Calu3 (cell line): ENCODE measurements around the gene TPK1. TPM values are rescaled to one million over a fixed set of nuclear protein-coding genes. Genes with fewer than 3 reads are reported as not detected.

Experiments used
- BruUV-seq: library from RNA; stranded (reverse); fragments of 400-500 nt; replicated peaks from 2 replicates; lab custom pipeline; 2021; lab: Mats Ljungman, UMichigan
- CTCF ChIA-PET: fragments of 300-600 bp; sonication (Branson Sonifier 250); formaldehyde crosslinking; loops from one replicate; lab custom pipeline; 2022; ENCODE audit warnings: antibody characterized with exemption; lab: Charles Lee
- DNase-seq: peaks from one replicate; pipeline ENCODE4 v3.0.0; 2022
- H3K27ac Mint-ChIP-seq: one replicate; pipeline ENCODE4 v1.8.0; 2022; ENCODE audit warnings: mixed read lengths; ENCODE audit not compliant: unreplicated experiment
- H3K27me3 Mint-ChIP-seq: one replicate; pipeline ENCODE4 v1.8.0; 2022; ENCODE audit warnings: mixed read lengths; ENCODE audit not compliant: unreplicated experiment
- H3K36me3 Mint-ChIP-seq: one replicate; pipeline ENCODE4 v1.8.0; 2022; ENCODE audit warnings: mild to moderate bottlenecking, moderate library complexity, mixed read lengths; ENCODE audit not compliant: insufficient read depth, unreplicated experiment
- H3K4me1 Mint-ChIP-seq: one replicate; pipeline ENCODE4 v1.8.0; 2022; ENCODE audit warnings: mild to moderate bottlenecking, low read depth, mixed read lengths; ENCODE audit not compliant: unreplicated experiment
- H3K4me3 Mint-ChIP-seq: one replicate; pipeline ENCODE4 v1.8.0; 2022; ENCODE audit warnings: mild to moderate bottlenecking, low read depth, moderate library complexity, mixed read lengths; ENCODE audit not compliant: unreplicated experiment
- H3K9me3 Mint-ChIP-seq: one replicate; pipeline ENCODE4 v1.8.0; 2022; ENCODE audit warnings: low read depth, mixed read lengths; ENCODE audit not compliant: unreplicated experiment
- intact Hi-C: fragments of 100-400 bp; cut with micrococcal nuclease; formaldehyde crosslinking; loops from one replicate; pipeline ENCODE4 v1.10.0; 2022; ENCODE audit not compliant: unreplicated experiment
- total RNA-seq: library from RNA; stranded (reverse); gene quantifications from 2 replicates; pipeline ENCODE4 v1.2.3, GENCODE V29; 2022
- TF ChIP-seq, protein P1 (sequence below): fragments of 200-600 bp; IDR thresholded peaks from one replicate; pipeline ENCODE4 v1.8.0; 2022; ENCODE audit warnings: antibody characterized with exemption; ENCODE audit not compliant: unreplicated experiment

Gene TPK1
- total RNA-seq, 1 experiment from 2014 or later, result 13.2 TPM

DNA sequence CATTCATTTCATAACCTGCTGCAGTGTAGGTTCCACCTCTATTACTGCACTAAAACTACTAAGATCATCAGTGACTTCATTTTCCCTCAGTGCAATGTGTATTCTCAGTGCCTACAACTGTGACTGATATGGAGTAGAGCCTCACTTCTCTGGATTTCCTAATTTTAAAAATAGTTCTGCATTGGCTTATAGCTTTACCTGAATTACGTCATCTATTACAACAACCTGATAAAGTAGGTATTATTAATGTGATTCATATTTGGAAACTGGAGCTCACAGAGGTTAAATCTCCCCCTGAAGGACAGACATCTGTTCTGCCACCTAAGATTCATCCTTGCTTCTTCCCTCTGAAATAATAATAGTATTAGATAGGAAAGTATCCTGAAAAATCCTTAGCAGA is 361.5 kb downstream of the TPK1 start:
- intact Hi-C loops, result no loop called here
- peaks cover 10% of the 10 kb centered on the region for H3K4me1 Mint-ChIP-seq
- no peak for DNase-seq
- TF ChIP-seq, protein P1, sequence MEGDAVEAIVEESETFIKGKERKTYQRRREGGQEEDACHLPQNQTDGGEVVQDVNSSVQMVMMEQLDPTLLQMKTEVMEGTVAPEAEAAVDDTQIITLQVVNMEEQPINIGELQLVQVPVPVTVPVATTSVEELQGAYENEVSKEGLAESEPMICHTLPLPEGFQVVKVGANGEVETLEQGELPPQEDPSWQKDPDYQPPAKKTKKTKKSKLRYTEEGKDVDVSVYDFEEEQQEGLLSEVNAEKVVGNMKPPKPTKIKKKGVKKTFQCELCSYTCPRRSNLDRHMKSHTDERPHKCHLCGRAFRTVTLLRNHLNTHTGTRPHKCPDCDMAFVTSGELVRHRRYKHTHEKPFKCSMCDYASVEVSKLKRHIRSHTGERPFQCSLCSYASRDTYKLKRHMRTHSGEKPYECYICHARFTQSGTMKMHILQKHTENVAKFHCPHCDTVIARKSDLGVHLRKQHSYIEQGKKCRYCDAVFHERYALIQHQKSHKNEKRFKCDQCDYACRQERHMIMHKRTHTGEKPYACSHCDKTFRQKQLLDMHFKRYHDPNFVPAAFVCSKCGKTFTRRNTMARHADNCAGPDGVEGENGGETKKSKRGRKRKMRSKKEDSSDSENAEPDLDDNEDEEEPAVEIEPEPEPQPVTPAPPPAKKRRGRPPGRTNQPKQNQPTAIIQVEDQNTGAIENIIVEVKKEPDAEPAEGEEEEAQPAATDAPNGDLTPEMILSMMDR, result no peak
- H3K27ac Mint-ChIP-seq, result no peak overlapping the region
- no TSS peak for BruUV-seq
- H3K36me3 Mint-ChIP-seq, result no peaks in the 10 kb centered on the region
- no peaks in the 10 kb centered on the region for H3K27me3 Mint-ChIP-seq
- H3K9me3 Mint-ChIP-seq, result no peaks in the 10 kb centered on the region
- no peak overlapping the region for H3K4me3 Mint-ChIP-seq
- CTCF ChIA-PET, result no interaction called here

DNA sequence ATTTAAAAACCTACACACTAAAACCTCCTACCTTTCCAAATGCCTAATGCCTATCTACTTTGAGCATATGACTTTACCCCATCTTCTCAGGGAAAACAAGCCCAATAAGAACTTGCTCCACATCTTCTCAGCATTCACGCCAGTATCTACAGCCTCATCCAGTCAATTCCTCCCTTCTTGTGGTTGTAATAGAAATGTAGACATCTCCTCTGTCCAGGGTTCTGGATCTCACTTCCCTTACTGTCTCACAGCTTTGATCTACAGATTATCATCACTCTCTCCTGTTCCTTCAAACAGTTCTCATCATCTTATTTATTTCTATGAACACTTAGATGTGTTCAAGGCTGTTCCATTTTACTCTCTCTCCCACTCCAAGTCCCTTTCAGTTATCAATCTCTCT is 361.9 kb downstream of the TPK1 start:
- Mint-ChIP-seq H3K4me1 (peaks cover 10% of the 10 kb centered on the region), H3K27ac (no peak overlapping the region), H3K27me3 (no peaks in the 10 kb centered on the region), H3K4me3 (no peak overlapping the region), H3K9me3 (no peaks in the 10 kb centered on the region), H3K36me3 (no peaks in the 10 kb centered on the region)
- DNase-seq, result no peak
- no TSS peak for BruUV-seq
- TF ChIP-seq, protein P1, result no peak
- intact Hi-C loops, result no loop called here
- CTCF ChIA-PET, result no interaction called here

DNA sequence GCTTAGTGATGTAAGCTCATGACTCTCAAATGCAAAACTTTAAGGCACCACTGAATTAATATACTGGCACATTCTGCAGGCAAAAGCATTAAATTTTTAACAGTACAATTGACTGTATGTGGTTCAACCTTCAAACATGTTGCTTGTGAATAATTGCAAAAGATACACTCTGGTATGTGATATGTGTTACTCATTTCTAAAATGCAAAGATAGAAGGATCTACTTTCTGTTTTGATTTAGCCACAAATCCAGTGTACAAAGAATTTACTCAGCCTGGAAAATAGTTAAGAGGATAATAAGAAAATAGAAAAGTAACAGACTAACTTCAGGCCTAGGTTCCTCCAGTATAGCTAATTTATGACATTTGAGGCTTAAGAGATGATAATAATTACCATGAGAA is 365.8 kb downstream of the TPK1 start:
- Mint-ChIP-seq H3K36me3 (no peaks in the 10 kb centered on the region), H3K4me1 (peaks cover 10% of the 10 kb centered on the region), H3K4me3 (no peak overlapping the region), H3K27ac (no peak overlapping the region), H3K27me3 (no peaks in the 10 kb centered on the region), H3K9me3 (no peaks in the 10 kb centered on the region)
- CTCF ChIA-PET, result no interaction called here
- intact Hi-C loops, result no loop called here
- DNase-seq, result no peak
- BruUV-seq, result no TSS peak
- TF ChIP-seq, protein P1, result no peak

DNA sequence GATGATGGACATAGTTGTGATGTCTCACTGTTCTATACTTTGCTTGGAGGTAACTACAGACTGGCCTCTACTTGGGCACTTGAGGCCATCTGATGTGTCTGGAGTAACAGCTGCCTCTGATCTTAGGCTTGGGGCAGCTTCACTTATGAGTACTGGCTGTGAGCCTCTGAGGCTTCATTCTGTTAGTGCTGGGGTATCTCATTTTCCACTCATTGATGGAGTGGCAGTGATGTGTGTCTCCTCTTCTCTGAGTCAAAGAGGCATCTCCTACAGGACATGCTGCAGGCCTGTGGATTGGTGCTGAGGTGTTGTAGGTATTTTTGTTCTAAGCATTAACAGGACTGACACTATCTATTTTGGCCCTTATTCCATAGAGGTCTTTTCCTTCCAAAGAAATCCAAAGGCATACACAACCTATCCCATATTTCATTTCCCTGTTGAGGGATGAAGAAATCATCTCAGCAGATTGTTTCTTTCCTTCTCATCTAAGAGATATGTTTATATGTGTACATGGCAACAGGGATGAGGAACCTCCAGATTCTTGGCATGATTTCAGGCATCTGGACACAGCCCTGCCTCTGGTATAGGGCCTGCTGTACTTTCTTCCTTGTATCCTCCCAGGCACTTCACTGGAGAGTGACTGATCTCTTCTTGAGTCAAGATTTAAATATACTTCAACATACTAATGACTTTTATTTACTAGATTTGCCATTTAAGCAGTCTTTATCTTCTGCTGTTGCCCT is 366.7 kb downstream of the TPK1 start:
- Mint-ChIP-seq H3K27ac (no peak overlapping the region), H3K27me3 (no peaks in the 10 kb centered on the region), H3K36me3 (no peaks in the 10 kb centered on the region), H3K4me3 (no peak overlapping the region), H3K4me1 (peaks cover 8% of the 10 kb centered on the region), H3K9me3 (no peaks in the 10 kb centered on the region)
- intact Hi-C loops, result no loop called here
- BruUV-seq, result no TSS peak
- CTCF ChIA-PET, result interaction anchor here (0.6 kb wide), 1 partner anchor 905 kb away, joined by 4 read pairs; no protein-coding TSS in a partner anchor
- no peak for DNase-seq
- TF ChIP-seq, protein P1, result no peak
